Endothelial cell of umbilical vein (primary cell): ENCODE results near the gene EPC2. TPM values are rescaled to one million over a fixed set of nuclear protein-coding genes. Genes with fewer than 3 reads are reported as not detected.
"Not testable (repeated sequence)": the region's sequence is repeated elsewhere in the genome, so short reads cannot be mapped to it uniquely, and the experiment has no call there.

Experiments used
- BruUV-seq: library from RNA; stranded (reverse); fragments of 400-500 nt; replicated peaks from 2 replicates; lab custom pipeline; 2021; lab: Mats Ljungman, UMichigan
- CTCF ChIA-PET: fragments of 300-600, 350-600 bp; sonication (Branson Sonifier 250); formaldehyde crosslinking; loops from one replicate; lab custom pipeline; 2021; ENCODE audit warnings: antibody characterized with exemption, inconsistent platforms; lab: Charles Lee
- POLR2A ChIA-PET: fragments of 300-600, 350-600 bp; sonication (Branson Sonifier 250); formaldehyde crosslinking; loops from one replicate; lab custom pipeline; 2021; ENCODE audit warnings: antibody characterized with exemption, inconsistent platforms; lab: Charles Lee
- DNase-seq: peaks from one replicate; pipeline ENCODE4 v3.0.0-alpha.2; 2011; ENCODE audit warnings: low read depth, low spot score
- FAIRE-seq: peaks from 2 replicates; lab custom pipeline; 2011; peaks lifted over from hg19 to GRCh38; lab: Jason Lieb, UNC
- H2AFZ ChIP-seq: 2 replicates; pipeline ENCODE4 v1.6.0; 2012; ENCODE audit warnings: low read depth, low read length, control low read depth, inconsistent platforms
- H3K27ac ChIP-seq: 2 replicates; pipeline ENCODE4 v1.5.1; 2011; ENCODE audit warnings: low read depth, mild to moderate bottlenecking, control low read depth, low read length, moderate library complexity; ENCODE audit not compliant: insufficient read depth
- H3K27me3 ChIP-seq, 2 experiments: 2 replicates each; pipeline versions ENCODE4 v1.6.0 to v1.6.1; 2011; ENCODE audit warnings: low read length in 2 of 2, mixed read lengths in 1 of 2; ENCODE audit not compliant: control insufficient read depth in 2 of 2, insufficient read depth in 2 of 2
- H3K36me3 ChIP-seq, 2 experiments: 2 replicates in 1 of 2; 3 replicates in 1 of 2; pipeline ENCODE4 v1.5.1; 2011; ENCODE audit warnings: low read length in 2 of 2, mild to moderate bottlenecking in 1 of 2, moderate library complexity in 1 of 2; ENCODE audit not compliant: control insufficient read depth in 2 of 2, insufficient read depth in 2 of 2; ENCODE audit errors: extremely low read depth in 1 of 2
- H3K4me1 ChIP-seq: 3 replicates; pipeline ENCODE4 v1.5.1; 2011; ENCODE audit warnings: mild to moderate bottlenecking, low read length; ENCODE audit not compliant: control insufficient read depth, insufficient read depth; ENCODE audit errors: extremely low read depth
- H3K4me2 ChIP-seq: 2 replicates; pipeline ENCODE4 v1.6.1; 2011; ENCODE audit warnings: low read length, control low read depth, mixed read lengths; ENCODE audit not compliant: insufficient read depth
- H3K4me3 ChIP-seq, 3 experiments: fragments of 200-600 bp in 1 of 3; sonication (generic), shearing (Covaris generic) in 1 of 3; replicated peaks in 1 of 3; 2 replicates each; pipeline ENCODE4 v1.5.1; 2011 to 2016; ENCODE audit warnings: control low read depth in 3 of 3, low read length in 3 of 3, mild to moderate bottlenecking in 2 of 3, inconsistent platforms in 1 of 3, low read depth in 1 of 3, moderate library complexity in 1 of 3; ENCODE audit not compliant: insufficient read depth in 1 of 3
- H3K79me2 ChIP-seq: 2 replicates; pipeline ENCODE4 v1.6.0; 2012; ENCODE audit warnings: low read length, inconsistent platforms; ENCODE audit not compliant: control insufficient read depth, insufficient read depth
- H3K9ac ChIP-seq: replicated peaks from 2 replicates; pipeline ENCODE3; 2011; ENCODE audit warnings: low read length, control low read depth; ENCODE audit not compliant: insufficient read depth; ENCODE audit errors: extremely low read depth
- H3K9me1 ChIP-seq: replicated peaks from 3 replicates; pipeline ENCODE4 v1.6.0; 2011; ENCODE audit warnings: mild to moderate bottlenecking, low read length; ENCODE audit not compliant: control insufficient read depth, insufficient read depth; ENCODE audit errors: extremely low read depth
- H3K9me3 ChIP-seq: replicated peaks from 2 replicates; pipeline ENCODE4 v1.5.1; 2012; ENCODE audit warnings: low read length, inconsistent platforms; ENCODE audit not compliant: control insufficient read depth, insufficient read depth
- H4K20me1 ChIP-seq: replicated peaks from 2 replicates; pipeline ENCODE3; 2011; ENCODE audit warnings: mild to moderate bottlenecking, low read length; ENCODE audit not compliant: control insufficient read depth, insufficient read depth; ENCODE audit errors: extremely low read depth
- EZH2 ChIP-seq: IDR thresholded peaks from 2 replicates; pipeline ENCODE4 v1.6.1; 2012; ENCODE audit warnings: borderline replicate concordance, low read depth, mild to moderate bottlenecking, moderate library complexity, low read length, inconsistent platforms; ENCODE audit not compliant: severe bottlenecking
- FOS ChIP-seq: IDR thresholded peaks from 2 replicates; pipeline ENCODE4 v1.6.1; 2011; ENCODE audit warnings: mild to moderate bottlenecking, low read length, moderate library complexity, borderline replicate concordance; ENCODE audit not compliant: insufficient read depth
- GATA2 ChIP-seq: IDR thresholded peaks from 2 replicates; pipeline ENCODE4 v1.7.0; 2011; ENCODE audit warnings: low read depth, mild to moderate bottlenecking, moderate library complexity, mixed read lengths, low read length; ENCODE audit not compliant: insufficient read length, insufficient read depth
- JUN ChIP-seq: IDR thresholded peaks from 2 replicates; pipeline ENCODE4 v1.6.1; 2011; ENCODE audit warnings: borderline replicate concordance, low read depth; ENCODE audit not compliant: insufficient read length, insufficient read depth
- POLR2A ChIP-seq: IDR thresholded peaks from 2 replicates; pipeline ENCODE4 v1.6.1; 2012; ENCODE audit warnings: low read depth, mild to moderate bottlenecking, control low read depth, low read length
- POLR2AphosphoS5 ChIP-seq: IDR thresholded peaks from 2 replicates; pipeline ENCODE4 v1.6.1; 2012; ENCODE audit warnings: low read depth, mild to moderate bottlenecking, control low read depth, low read length, moderate library complexity; ENCODE audit not compliant: insufficient read depth
- dilution Hi-C: fragments of 300-500 bp; cut with MboI; formaldehyde crosslinking; loops from one replicate; pipeline ENCODE4 v1.15.0; 2019; ENCODE audit warnings: low sequenced_read_pairs; ENCODE audit not compliant: extremely low pct_ligation_motif_present
- intact Hi-C: fragments of 100-400 bp; cut with micrococcal nuclease; formaldehyde crosslinking; loops from one replicate; pipeline ENCODE4 v1.10.0; 2022
- polyA plus RNA-seq, 4 experiments: library from polyadenylated mRNA; depleted of rRNA in 3 of 4; stranded (reverse) in 3 of 4; unstranded in 1 of 4; fragments of >200 nt; gene quantifications; 2 replicates each; pipeline versions ENCODE4 v1.2.1 to v1.2.3, GENCODE V29; 2011 to 2012; ENCODE audit warnings: missing spikeins in 1 of 4
- total RNA-seq: library from RNA; stranded (reverse); gene quantifications from 2 replicates; pipeline ENCODE4 v1.2.3, GENCODE V29; 2021
- TF ChIP-seq, protein P1 (sequence below): IDR thresholded peaks from 2 replicates; pipeline ENCODE4 v1.6.1; 2011; ENCODE audit not compliant: insufficient read depth, insufficient read length
- TF ChIP-seq, protein P2 (sequence below), 2 donors: IDR thresholded peaks; 1 replicate in 1 of 2; 2 replicates in 1 of 2; pipeline ENCODE4 v1.5.1; 2011; ENCODE audit warnings: low read length in 2 of 2, mild to moderate bottlenecking in 2 of 2, moderate library complexity in 2 of 2, control low read depth in 1 of 2, inconsistent platforms in 1 of 2, low read depth in 1 of 2; ENCODE audit not compliant: insufficient read depth in 1 of 2; ENCODE audit errors: extremely low read depth in 1 of 2

The EPC2 gene
- total and polyA plus RNA-seq, 2 donors (not counting 3 experiments of a cell fraction or from before 2014, with no cell fraction given): 15.1 to 25.2 TPM

DNA sequence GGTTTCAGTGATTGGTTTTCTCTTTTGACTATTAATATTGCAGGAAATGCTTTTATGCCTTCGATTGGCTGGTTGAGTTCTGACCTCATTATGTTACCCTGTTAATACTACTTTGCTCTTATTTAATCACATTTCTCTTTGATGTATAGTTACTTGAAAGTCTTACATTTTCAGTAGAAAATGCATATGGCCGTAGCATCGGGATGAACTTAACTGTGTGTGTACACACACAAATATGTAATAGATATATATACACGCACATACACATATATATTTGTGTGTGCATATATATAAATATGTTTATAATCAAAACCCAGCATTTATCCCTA lies 1.6 kb downstream of the EPC2 start:
- TF ChIP-seq GATA2 (no peak), FOS (no peak), POLR2A (no peak), JUN (no peak), POLR2AphosphoS5 (no peak), EZH2 (no peak)
- TF ChIP-seq, protein P1, sequence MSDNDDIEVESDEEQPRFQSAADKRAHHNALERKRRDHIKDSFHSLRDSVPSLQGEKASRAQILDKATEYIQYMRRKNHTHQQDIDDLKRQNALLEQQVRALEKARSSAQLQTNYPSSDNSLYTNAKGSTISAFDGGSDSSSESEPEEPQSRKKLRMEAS: no peak
- TF ChIP-seq, protein P2, sequence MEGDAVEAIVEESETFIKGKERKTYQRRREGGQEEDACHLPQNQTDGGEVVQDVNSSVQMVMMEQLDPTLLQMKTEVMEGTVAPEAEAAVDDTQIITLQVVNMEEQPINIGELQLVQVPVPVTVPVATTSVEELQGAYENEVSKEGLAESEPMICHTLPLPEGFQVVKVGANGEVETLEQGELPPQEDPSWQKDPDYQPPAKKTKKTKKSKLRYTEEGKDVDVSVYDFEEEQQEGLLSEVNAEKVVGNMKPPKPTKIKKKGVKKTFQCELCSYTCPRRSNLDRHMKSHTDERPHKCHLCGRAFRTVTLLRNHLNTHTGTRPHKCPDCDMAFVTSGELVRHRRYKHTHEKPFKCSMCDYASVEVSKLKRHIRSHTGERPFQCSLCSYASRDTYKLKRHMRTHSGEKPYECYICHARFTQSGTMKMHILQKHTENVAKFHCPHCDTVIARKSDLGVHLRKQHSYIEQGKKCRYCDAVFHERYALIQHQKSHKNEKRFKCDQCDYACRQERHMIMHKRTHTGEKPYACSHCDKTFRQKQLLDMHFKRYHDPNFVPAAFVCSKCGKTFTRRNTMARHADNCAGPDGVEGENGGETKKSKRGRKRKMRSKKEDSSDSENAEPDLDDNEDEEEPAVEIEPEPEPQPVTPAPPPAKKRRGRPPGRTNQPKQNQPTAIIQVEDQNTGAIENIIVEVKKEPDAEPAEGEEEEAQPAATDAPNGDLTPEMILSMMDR (IDR thresholded peaks at IDR 0.05; ENCODE audit: extremely low read depth in 1 of 2, insufficient read depth in 1 of 2, low read depth in 1 of 2, low read length in 2 of 2): no peak
- no TSS peak for BruUV-seq
- Histone ChIP-seq H2AFZ (no peak overlapping the region), H3K9me1 (peaks cover under 1% of the 10 kb centered on the region), H3K79me2 (peaks cover 58% of the 10 kb centered on the region), H3K27ac (peak overlapping the region; percentile 34), H3K4me2 (peak overlapping the region; percentile 99), H3K27me3 (no peaks in the 10 kb centered on the region), H3K36me3 (no peaks in the 10 kb centered on the region), H3K9ac (peak overlapping the region; percentile 67), H3K4me1 (peaks cover 25% of the 10 kb centered on the region), H4K20me1 (peaks cover 30% of the 10 kb centered on the region), H3K4me3 (peak overlapping the region; percentile 83 to 85 (median 83)), H3K9me3 (no peaks in the 10 kb centered on the region)
- ChIA-PET CTCF (interaction anchor here (1.0 to 1.4 kb wide), 2 partner anchors 29 to 344 kb away, joined by 3 to 4 read pairs; no protein-coding TSS in a partner anchor), POLR2A (no interaction called here)
- intact Hi-C loops (loop anchor here (1.0 to 10.0 kb wide), 5 partner anchors 13 to 919 kb away; partner anchors contain the start of gene ACVR2A), dilution Hi-C loops (no loop called here)
- DNase-seq (no peak), FAIRE-seq (no peak)

DNA sequence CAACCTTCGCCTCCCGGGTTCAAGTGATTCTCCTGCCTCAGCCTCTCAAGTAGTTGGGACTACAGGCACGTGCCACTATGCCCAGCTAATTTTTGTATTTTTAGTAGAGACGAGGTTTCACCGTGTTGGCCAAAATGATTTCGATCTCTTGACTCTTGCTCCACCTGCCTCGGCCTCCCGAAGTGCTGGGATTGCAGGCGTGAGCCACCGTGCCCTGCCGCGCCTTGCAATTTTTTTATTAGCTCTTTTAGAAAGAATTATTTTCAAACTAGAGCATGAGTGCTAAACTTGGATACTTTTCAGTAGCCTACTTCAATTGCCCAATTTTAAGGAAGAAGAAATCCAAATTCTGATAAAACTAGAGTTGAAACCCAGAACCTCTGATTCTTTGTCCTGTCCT lies 3.2 kb downstream of the EPC2 start:
- POLR2A ChIA-PET: not testable (repeated sequence)

More for the DNA sequence above, 3.2 kb downstream of the EPC2 start:
- H3K9ac ChIP-seq, DNase-seq, H3K36me3 ChIP-seq, H3K4me2 ChIP-seq, H3K27ac ChIP-seq, H3K27me3 ChIP-seq, dilution Hi-C loops, H2AFZ ChIP-seq, H3K9me3 ChIP-seq, H3K9me1 ChIP-seq, H3K4me3 ChIP-seq, FAIRE-seq, BruUV-seq: not testable (repeated sequence)
- intact Hi-C loops: loop anchor here (10.0 kb wide), 4 partner anchors 337 to 917 kb away; partner anchors contain the start of gene ACVR2A
- CTCF ChIA-PET: interaction anchor here (0.6 kb wide), 1 partner anchor 16 kb away, joined by 3 read pairs; no protein-coding TSS in a partner anchor
- Histone ChIP-seq H3K79me2 (peaks cover 73% of the 10 kb centered on the region), H3K4me1 (peaks cover 18% of the 10 kb centered on the region), H4K20me1 (peaks cover 38% of the 10 kb centered on the region)
